ENCODE data around the gene CBX3. TPM values are rescaled to one million over a fixed set of nuclear protein-coding genes. Genes with fewer than 3 reads are reported as not detected.

CBX3 gene
- total and polyA plus RNA-seq, 2 of the 13 experiments (the other 11 are each of a cell fraction or from before 2014, with no cell fraction given) = 53.9 to 249 TPM

DNA sequence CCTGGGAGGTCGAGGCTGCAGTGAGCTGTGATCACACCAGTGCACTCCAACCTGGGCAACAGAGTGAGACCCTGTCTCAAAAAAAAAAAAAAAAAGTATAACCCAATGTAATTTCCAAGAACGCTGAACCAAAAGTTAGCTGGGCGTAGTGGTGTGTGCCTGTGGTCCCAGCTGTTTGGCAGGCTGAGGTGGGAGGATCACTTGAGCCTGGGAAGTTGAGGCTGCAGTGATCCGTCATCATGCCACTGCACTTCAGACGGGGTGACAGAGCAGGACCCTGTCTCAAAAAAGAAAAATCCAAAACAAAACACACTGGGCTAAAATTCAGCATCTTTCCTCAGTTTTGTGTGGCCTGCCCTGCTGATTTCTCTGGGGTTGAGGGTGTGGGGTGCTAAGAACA, 22.1 kb upstream of the CBX3 start:
- intact Hi-C loops (cut with micrococcal nuclease; ENCODE audit: unreplicated experiment) = no loop called here
- no peak overlapping the region for H3K27ac ChIP-seq (ENCODE audit: extremely low read length, insufficient read depth, low read length)
- 95% methylated on average over 5 of the region's 5 CpGs for WGBS (ENCODE audit: low lambda C conversion rate)
- no peak overlapping the region for H3K4me2 ChIP-seq (ENCODE audit: low read depth, low read length)
- FAIRE-seq (no peak), DNase-seq (ENCODE audit: low spot score) (no peak), ATAC-seq (peak; percentile 13)
- H3K79me2 ChIP-seq (ENCODE audit: insufficient read depth, low read length) = no peaks in the 10 kb centered on the region
- no peaks in the 10 kb centered on the region for H3K36me3 ChIP-seq (replicated peaks in 1 of 2; ENCODE audit: control insufficient read depth in 1 of 2, insufficient read depth in 2 of 2, low read length in 2 of 2)
- no TSS peak for BruUV-seq (replicated peaks)
- H3K27me3 ChIP-seq (ENCODE audit: control insufficient read depth in 1 of 2, insufficient read depth in 2 of 2, low read length in 2 of 2) = no peaks in the 10 kb centered on the region
- H2AFZ ChIP-seq (ENCODE audit: low read length) = no peak overlapping the region
- no peak overlapping the region for H3K9ac ChIP-seq (ENCODE audit: insufficient read depth, low read depth, low read length)
- no peaks in the 10 kb centered on the region for H3K9me3 ChIP-seq (ENCODE audit: low read length)
- CTCF ChIA-PET (ENCODE audit: low intra/inter-chr PET ratio, low total read pairs) = no interaction called here
- in situ Hi-C loops (cut with HindIII; ENCODE audit: extremely low pct_ligation_motif_present, low pct_unique_long_range_greater_than_20kb) = no loop called here
- H3K4me1 ChIP-seq (ENCODE audit: insufficient read depth, low read length) = peaks cover 30% of the 10 kb centered on the region
- H3K4me3 ChIP-seq (replicated peaks in 1 of 3; ENCODE audit: insufficient read depth in 1 of 3, low read depth in 2 of 3, low read length in 3 of 3) = no peak overlapping the region
- POLR2A ChIA-PET = interaction anchor here (0.7 to 1.0 kb wide), 3 partner anchors 9 to 19 kb away, joined by 3 to 4 read pairs (median 4); no protein-coding TSS in a partner anchor
- H4K20me1 ChIP-seq (ENCODE audit: insufficient read depth, low read length) = peaks cover 3% of the 10 kb centered on the region; the same call in 1 of the 2 replicates
- TF ChIP-seq KDM2A (CRISPR knock-in tag; IDR thresholded peaks at IDR 0.05; ENCODE audit: borderline replicate concordance, low read depth) (peak; percentile 28; the same call in 1 of the 2 replicates), ZNF543 (CRISPR knock-in tag; IDR thresholded peaks at IDR 0.05) (no peak), POLR2A (IDR thresholded peaks at IDR 0.05; ENCODE audit: insufficient read depth in 1 of 2, low read depth in 2 of 2, low read length in 2 of 2) (0 out of 4 replicates have a peak, but pooled peaks of 1 of the 2 experiments have one; percentile 40), AGO2 (optimal IDR thresholded peaks at IDR 0.05; ENCODE audit: low read depth, low read length) (peak; percentile 24), SMARCE1 (IDR thresholded peaks at IDR 0.05; ENCODE audit: borderline replicate concordance) (no peak), SIN3B (IDR thresholded peaks at IDR 0.05; ENCODE audit: low read length) (no peak), RARG (CRISPR knock-in tag; IDR thresholded peaks at IDR 0.05; ENCODE audit: low read depth) (no peak), HMG20A (CRISPR knock-in tag; IDR thresholded peaks at IDR 0.05; ENCODE audit: borderline replicate concordance) (no peak), ZNF775 (CRISPR knock-in tag; IDR thresholded peaks at IDR 0.05; ENCODE audit: borderline replicate concordance) (no peak), ZNF713 (CRISPR knock-in tag; IDR thresholded peaks at IDR 0.05) (no peak), SETDB1 (CRISPR knock-in tag; IDR thresholded peaks at IDR 0.05; ENCODE audit: borderline replicate concordance) (no peak), PCBP1 (IDR thresholded peaks at IDR 0.05; ENCODE audit: borderline replicate concordance, low read depth, low read length) (no peak)
- TF ChIP-seq, protein P1, sequence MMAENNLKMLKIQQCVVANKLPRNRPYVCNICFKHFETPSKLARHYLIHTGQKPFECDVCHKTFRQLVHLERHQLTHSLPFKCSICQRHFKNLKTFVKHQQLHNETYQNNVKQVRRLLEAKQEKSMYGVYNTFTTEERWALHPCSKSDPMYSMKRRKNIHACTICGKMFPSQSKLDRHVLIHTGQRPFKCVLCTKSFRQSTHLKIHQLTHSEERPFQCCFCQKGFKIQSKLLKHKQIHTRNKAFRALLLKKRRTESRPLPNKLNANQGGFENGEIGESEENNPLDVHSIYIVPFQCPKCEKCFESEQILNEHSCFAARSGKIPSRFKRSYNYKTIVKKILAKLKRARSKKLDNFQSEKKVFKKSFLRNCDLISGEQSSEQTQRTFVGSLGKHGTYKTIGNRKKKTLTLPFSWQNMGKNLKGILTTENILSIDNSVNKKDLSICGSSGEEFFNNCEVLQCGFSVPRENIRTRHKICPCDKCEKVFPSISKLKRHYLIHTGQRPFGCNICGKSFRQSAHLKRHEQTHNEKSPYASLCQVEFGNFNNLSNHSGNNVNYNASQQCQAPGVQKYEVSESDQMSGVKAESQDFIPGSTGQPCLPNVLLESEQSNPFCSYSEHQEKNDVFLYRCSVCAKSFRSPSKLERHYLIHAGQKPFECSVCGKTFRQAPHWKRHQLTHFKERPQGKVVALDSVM (CRISPR knock-in tag; IDR thresholded peaks at IDR 0.05) = peak; percentile 37; the same call in 1 of the 2 replicates
- TF ChIP-seq, protein P2, sequence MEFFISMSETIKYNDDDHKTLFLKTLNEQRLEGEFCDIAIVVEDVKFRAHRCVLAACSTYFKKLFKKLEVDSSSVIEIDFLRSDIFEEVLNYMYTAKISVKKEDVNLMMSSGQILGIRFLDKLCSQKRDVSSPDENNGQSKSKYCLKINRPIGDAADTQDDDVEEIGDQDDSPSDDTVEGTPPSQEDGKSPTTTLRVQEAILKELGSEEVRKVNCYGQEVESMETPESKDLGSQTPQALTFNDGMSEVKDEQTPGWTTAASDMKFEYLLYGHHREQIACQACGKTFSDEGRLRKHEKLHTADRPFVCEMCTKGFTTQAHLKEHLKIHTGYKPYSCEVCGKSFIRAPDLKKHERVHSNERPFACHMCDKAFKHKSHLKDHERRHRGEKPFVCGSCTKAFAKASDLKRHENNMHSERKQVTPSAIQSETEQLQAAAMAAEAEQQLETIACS (CRISPR knock-in tag; IDR thresholded peaks at IDR 0.05) = no peak
- TF ChIP-seq, protein P3, sequence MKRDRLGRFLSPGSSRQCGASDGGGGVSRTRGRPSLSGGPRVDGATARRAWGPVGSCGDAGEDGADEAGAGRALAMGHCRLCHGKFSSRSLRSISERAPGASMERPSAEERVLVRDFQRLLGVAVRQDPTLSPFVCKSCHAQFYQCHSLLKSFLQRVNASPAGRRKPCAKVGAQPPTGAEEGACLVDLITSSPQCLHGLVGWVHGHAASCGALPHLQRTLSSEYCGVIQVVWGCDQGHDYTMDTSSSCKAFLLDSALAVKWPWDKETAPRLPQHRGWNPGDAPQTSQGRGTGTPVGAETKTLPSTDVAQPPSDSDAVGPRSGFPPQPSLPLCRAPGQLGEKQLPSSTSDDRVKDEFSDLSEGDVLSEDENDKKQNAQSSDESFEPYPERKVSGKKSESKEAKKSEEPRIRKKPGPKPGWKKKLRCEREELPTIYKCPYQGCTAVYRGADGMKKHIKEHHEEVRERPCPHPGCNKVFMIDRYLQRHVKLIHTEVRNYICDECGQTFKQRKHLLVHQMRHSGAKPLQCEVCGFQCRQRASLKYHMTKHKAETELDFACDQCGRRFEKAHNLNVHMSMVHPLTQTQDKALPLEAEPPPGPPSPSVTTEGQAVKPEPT (CRISPR knock-in tag; IDR thresholded peaks at IDR 0.05; ENCODE audit: low read depth) = no peak

Measured in HepG2 (cell line).